Endothelial cell of umbilical vein (primary cell): ENCODE results near the gene HELZ2.

ENCODE experiments used
- CTCF ChIP-seq, 2 donors: IDR thresholded peaks; 1 replicate in 1 of 2; 2 replicates in 1 of 2; pipeline ENCODE4 v1.5.1; 2011; ENCODE audit warnings: low read length in 2 of 2, mild to moderate bottlenecking in 2 of 2, moderate library complexity in 2 of 2, control low read depth in 1 of 2, inconsistent platforms in 1 of 2, low read depth in 1 of 2; ENCODE audit not compliant: insufficient read depth in 1 of 2; ENCODE audit errors: extremely low read depth in 1 of 2
- JUN ChIP-seq: IDR thresholded peaks from 2 replicates; pipeline ENCODE4 v1.6.1; 2011; ENCODE audit warnings: borderline replicate concordance, low read depth; ENCODE audit not compliant: insufficient read length, insufficient read depth
- MAX ChIP-seq: IDR thresholded peaks from 2 replicates; pipeline ENCODE4 v1.6.1; 2011; ENCODE audit not compliant: insufficient read depth, insufficient read length
- MYC ChIP-seq: IDR thresholded peaks from one replicate; pipeline ENCODE4 v1.6.1; 2011; ENCODE audit warnings: mild to moderate bottlenecking, low read depth, low read length
- POLR2A ChIP-seq: IDR thresholded peaks from 2 replicates; pipeline ENCODE4 v1.6.1; 2012; ENCODE audit warnings: low read depth, mild to moderate bottlenecking, control low read depth, low read length
- POLR2AphosphoS5 ChIP-seq: IDR thresholded peaks from 2 replicates; pipeline ENCODE4 v1.6.1; 2012; ENCODE audit warnings: low read depth, mild to moderate bottlenecking, control low read depth, low read length, moderate library complexity; ENCODE audit not compliant: insufficient read depth

GRCh38 chr20:63532449-63532971 lies 41.5 kb downstream of the HELZ2 start:
- no peak for TF ChIP-seq CTCF (IDR thresholded peaks at IDR 0.05; ENCODE audit: extremely low read depth in 1 of 2, insufficient read depth in 1 of 2, low read depth in 1 of 2, low read length in 2 of 2)
- TF ChIP-seq POLR2AphosphoS5: no peak
- TF ChIP-seq JUN: no peak
- TF ChIP-seq POLR2A: no peak
- TF ChIP-seq MAX: no peak
- no peak for TF ChIP-seq MYC
